ENCODE results near the gene RNPEP. TPM values are rescaled to one million over a fixed set of nuclear protein-coding genes. Genes with fewer than 3 reads are reported as not detected.

Gene RNPEP
- total and polyA plus RNA-seq, 2 of the 8 experiments (the other 6 are each of a cell fraction or from before 2014, with no cell fraction given): 34.1 to 51.1 TPM

DNA sequence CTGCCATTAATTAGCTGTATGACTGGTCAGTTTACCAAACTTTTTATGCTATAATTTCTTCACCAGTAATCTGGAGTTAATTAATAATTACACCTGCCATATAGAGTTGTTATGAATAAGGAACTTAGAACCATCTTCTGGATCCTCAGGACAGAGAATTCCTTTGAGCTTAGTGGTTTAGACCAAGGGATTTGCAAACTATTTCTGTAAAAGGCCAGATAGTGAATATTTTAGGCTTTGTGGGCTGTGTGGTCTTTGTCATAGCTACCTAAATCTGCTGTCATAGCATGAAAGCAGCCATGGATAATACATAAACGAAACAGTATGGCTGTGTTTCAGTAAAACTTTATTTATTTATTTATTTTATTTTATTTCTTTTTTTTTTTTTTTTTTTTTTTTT lies 18.2 kb upstream of the RNPEP start:
- Histone ChIP-seq H3K23ac (ENCODE audit: insufficient read length) (no peak overlapping the region), H2BK20ac (ENCODE audit: low read length) (no peak overlapping the region), H2BK5ac (ENCODE audit: low read depth, low read length) (no peak overlapping the region), H3K4me2 (ENCODE audit: insufficient read depth in 1 of 2, low read depth in 2 of 2, low read length in 2 of 2) (no peak overlapping the region), H4K5ac (ENCODE audit: insufficient read length, low read depth, low read length) (no peak overlapping the region), H3K27me3 (replicated peaks in 1 of 4; ENCODE audit: control insufficient read depth in 3 of 4, extremely low read depth in 1 of 4, insufficient read depth in 3 of 4, low read length in 3 of 4) (no peaks in the 10 kb centered on the region), H3K79me2 (ENCODE audit: control insufficient read depth in 1 of 2, insufficient read depth in 2 of 2, low read length in 2 of 2) (no peaks in the 10 kb centered on the region), H2AFZ (ENCODE audit: low read length) (no peak overlapping the region), H2BK120ac (replicated peaks; ENCODE audit: low read depth, low read length) (no peak overlapping the region), H3K27ac (ENCODE audit: low read depth, low read length) (no peak overlapping the region), H3K56ac (replicated peaks; ENCODE audit: insufficient read length, low read depth, low read length) (no peak overlapping the region), H3K4me3 (ENCODE audit: extremely low read depth in 1 of 4, insufficient read depth in 2 of 4, low read depth in 3 of 4, low read length in 4 of 4) (no peak overlapping the region), H2AK5ac (ENCODE audit: low read depth, low read length) (no peak overlapping the region), H4K91ac (replicated peaks; ENCODE audit: insufficient read length, low read length) (no peak overlapping the region), H3K79me1 (ENCODE audit: low read depth, low read length) (no peaks in the 10 kb centered on the region), H3K14ac (ENCODE audit: insufficient read length) (no peak overlapping the region), H3K9ac (replicated peaks in 1 of 4; ENCODE audit: extremely low read depth in 1 of 4, low read depth in 3 of 4, low read length in 3 of 4) (no peak overlapping the region), H3K23me2 (ENCODE audit: low read depth, low read length) (no peaks in the 10 kb centered on the region), H3K9me3 (ENCODE audit: insufficient read depth in 2 of 2, low read depth in 1 of 2, low read length in 1 of 2) (no peaks in the 10 kb centered on the region), H4K20me1 (replicated peaks in 1 of 2; ENCODE audit: control insufficient read depth in 1 of 2, insufficient read depth in 2 of 2, low read length in 2 of 2) (peaks cover 4 to 8% of the 10 kb centered on the region in 2 experiments), H3K18ac (ENCODE audit: extremely low read depth, low read length) (no peak overlapping the region), H3K4me1 (replicated peaks in 1 of 4; ENCODE audit: control insufficient read depth in 3 of 4, insufficient read depth in 4 of 4, low read length in 3 of 4) (no peaks in the 10 kb centered on the region), H4K8ac (ENCODE audit: extremely low read depth, insufficient read depth, low read length) (no peak overlapping the region), H3K36me3 (ENCODE audit: control insufficient read depth in 2 of 4, insufficient read depth in 4 of 4, low read length in 3 of 4) (peaks cover 12 to 81% (median 54%) of the 10 kb centered on the region in 4 experiments), H3K4ac (replicated peaks; ENCODE audit: insufficient read length, low read depth, low read length) (no peak overlapping the region), H2BK15ac (ENCODE audit: low read length) (no peak overlapping the region), H2BK12ac (ENCODE audit: low read depth, low read length) (no peak overlapping the region)
- ChIA-PET POLR2A (ENCODE audit: partially characterized antibody) (interaction anchor here (0.8 to 1.6 kb wide), 4 partner anchors 9 to 82 kb away, joined by 3 read pairs; partner anchors contain the start of gene TIMM17A), CTCF (ENCODE audit: partially characterized antibody) (interaction anchor here (0.6 to 10.4 kb wide), 4 partner anchors 19 to 84 kb away, joined by 3 to 85 read pairs (median 11); partner anchors contain the start of gene LMOD1)
- 100% methylated on average over 1 of the region's 1 CpG; no CpG with 5 or more reads in 1 of the 2 experiments for WGBS, 2 experiments (ENCODE audit: extremely low coverage in 1 of 2, insufficient coverage in 1 of 2, insufficient read length in 1 of 2, insufficient replicate concordance in 2 of 2, low coverage in 1 of 2, low lambda C conversion rate in 2 of 2, missing lambda C conversion rate in 1 of 2)
- DNase-seq (ENCODE audit: low read depth in 1 of 2, low spot score in 2 of 2): no peak
- no peak for FAIRE-seq
- TF ChIP-seq SRF (IDR thresholded peaks at IDR 0.05; ENCODE audit: low read depth, low read length): no peak
